Prostate gland (tissue), 2 donors: ENCODE results near the gene DYNLT2B. TPM values are rescaled to one million over a fixed set of nuclear protein-coding genes. Genes with fewer than 3 reads are reported as not detected.
"Not testable (repeated sequence)": the region's sequence is repeated elsewhere in the genome, so short reads cannot be mapped to it uniquely, and the experiment has no call there.

Experiments used
- DNase-seq: peaks from one replicate; pipeline ENCODE4 v3.0.0-alpha.2; 2019; ENCODE audit warnings: low spot score
- H3K27ac ChIP-seq, 2 donors: fragments of 200-600 bp; sonication (generic); 2 replicates each; pipeline ENCODE4 v1.5.1; 2017 to 2019
- H3K27me3 ChIP-seq: fragments of 200-600 bp; sonication (generic); replicated peaks from 2 replicates; pipeline ENCODE4 v1.5.1; 2019; ENCODE audit not compliant: insufficient read depth
- H3K36me3 ChIP-seq, 2 donors: fragments of 200-600 bp; sonication (generic); 1 replicate in 1 of 2; 2 replicates in 1 of 2; pipeline versions ENCODE4 v1.5.1 to v1.8.1; 2017 to 2019
- H3K4me1 ChIP-seq: fragments of 200-600 bp; sonication (generic); replicated peaks from 2 replicates; pipeline ENCODE4 v1.5.1; 2019
- H3K4me3 ChIP-seq, 2 donors: fragments of 200-600 bp; sonication (generic); 2 replicates each; pipeline ENCODE4 v1.5.1; 2017 to 2019
- H3K9me3 ChIP-seq: fragments of 200-600 bp; sonication (generic); 2 replicates; pipeline ENCODE4 v1.5.1; 2017
- POLR2A ChIP-seq: fragments of 450-650 bp; IDR thresholded peaks from one replicate; pipeline ENCODE4 v1.6.1; 2016; ENCODE audit warnings: antibody characterized with exemption, mild to moderate bottlenecking
- POLR2AphosphoS5 ChIP-seq: sonication (generic); formaldehyde crosslinking; IDR thresholded peaks from one replicate; pipeline ENCODE4 v1.6.1; 2017; ENCODE audit warnings: antibody characterized with exemption
- WGBS: methylation state at CpG from one replicate; pipeline ENCODE4 v1.1.5; 2018; 5-methylcytosine and 5-hydroxymethylcytosine counted together
- intact Hi-C: fragments of 100-400 bp; cut with DNase I; formaldehyde crosslinking; loops from one replicate; pipeline ENCODE4 v1.14.2; 2022
- small RNA-seq, 2 donors: library from RNA; depleted of rRNA; stranded (forward); fragments of <200 nt; gene quantifications; one replicate each; pipeline ENCODE3, GENCODE V24; 2016
- total RNA-seq, 2 donors: library from RNA; depleted of rRNA; stranded (reverse); fragments of >200 nt; gene quantifications; one replicate each; pipeline ENCODE4 v1.1.0, GENCODE V29; 2016
- TF ChIP-seq, protein P1 (sequence below), 4 experiments: fragments of 200-600 bp in 2 of 4; fragments of 450-650 bp in 2 of 4; sonication (generic) in 2 of 4; IDR thresholded peaks; 1 replicate in 3 of 4; 2 replicates in 1 of 4; pipeline ENCODE4 v1.5.1; 2016 to 2019; ENCODE audit warnings: antibody characterized with exemption in 4 of 4, mild to moderate bottlenecking in 2 of 4, moderate library complexity in 2 of 4

The DYNLT2B gene
- total RNA-seq, 2 donors from 2014 or later = 6.5 to 15.3 TPM

DNA sequence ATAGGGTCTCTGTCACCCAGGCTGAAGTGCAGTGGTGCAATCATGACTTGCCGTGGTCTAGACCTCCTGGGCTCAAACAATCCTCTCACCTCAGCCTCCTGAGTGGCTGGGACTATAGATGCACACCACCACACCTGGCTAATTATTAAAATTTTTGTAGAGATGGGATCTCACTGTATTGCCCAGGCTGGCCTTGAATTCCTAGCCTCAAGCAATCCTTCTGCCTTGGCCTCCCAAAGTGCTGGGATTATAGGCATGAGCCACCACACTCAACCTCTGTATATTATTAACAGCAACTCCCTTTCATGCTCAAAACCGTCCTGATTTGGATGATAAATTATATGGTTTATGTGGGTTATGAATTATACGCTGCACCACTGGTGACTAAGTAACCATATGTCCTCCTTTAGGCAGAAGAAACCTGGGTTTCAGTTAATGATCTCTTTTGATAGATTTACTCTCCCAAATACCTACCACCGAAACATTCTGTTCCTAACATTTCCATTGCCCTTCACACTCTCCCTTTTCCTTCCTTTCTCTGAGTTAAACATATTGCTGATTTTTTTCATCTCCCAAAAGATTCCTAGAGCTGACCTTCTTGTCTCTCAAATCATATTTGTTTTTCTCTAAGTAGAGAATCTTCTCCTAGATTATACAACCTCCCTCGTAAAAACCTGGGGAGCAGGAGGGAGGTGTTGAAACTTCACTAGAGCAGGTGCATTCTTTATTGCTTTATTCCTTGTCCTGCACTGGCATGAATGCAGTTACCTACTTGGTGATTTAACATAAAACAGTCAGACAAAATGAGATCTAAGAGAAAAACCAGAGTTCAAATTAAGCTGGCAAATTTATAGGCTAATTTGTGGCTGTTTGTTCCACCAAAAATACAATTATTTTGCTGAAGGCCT, 63.4 kb downstream of the DYNLT2B start:
- no peaks in the 10 kb centered on the region for H3K36me3 ChIP-seq
- no peak overlapping the region for H3K4me3 ChIP-seq
- no peak overlapping the region for H3K27ac ChIP-seq
- no peaks in the 10 kb centered on the region for H3K9me3 ChIP-seq
- no peak for TF ChIP-seq POLR2AphosphoS5
- no peak for TF ChIP-seq POLR2A
- TF ChIP-seq, protein P1, sequence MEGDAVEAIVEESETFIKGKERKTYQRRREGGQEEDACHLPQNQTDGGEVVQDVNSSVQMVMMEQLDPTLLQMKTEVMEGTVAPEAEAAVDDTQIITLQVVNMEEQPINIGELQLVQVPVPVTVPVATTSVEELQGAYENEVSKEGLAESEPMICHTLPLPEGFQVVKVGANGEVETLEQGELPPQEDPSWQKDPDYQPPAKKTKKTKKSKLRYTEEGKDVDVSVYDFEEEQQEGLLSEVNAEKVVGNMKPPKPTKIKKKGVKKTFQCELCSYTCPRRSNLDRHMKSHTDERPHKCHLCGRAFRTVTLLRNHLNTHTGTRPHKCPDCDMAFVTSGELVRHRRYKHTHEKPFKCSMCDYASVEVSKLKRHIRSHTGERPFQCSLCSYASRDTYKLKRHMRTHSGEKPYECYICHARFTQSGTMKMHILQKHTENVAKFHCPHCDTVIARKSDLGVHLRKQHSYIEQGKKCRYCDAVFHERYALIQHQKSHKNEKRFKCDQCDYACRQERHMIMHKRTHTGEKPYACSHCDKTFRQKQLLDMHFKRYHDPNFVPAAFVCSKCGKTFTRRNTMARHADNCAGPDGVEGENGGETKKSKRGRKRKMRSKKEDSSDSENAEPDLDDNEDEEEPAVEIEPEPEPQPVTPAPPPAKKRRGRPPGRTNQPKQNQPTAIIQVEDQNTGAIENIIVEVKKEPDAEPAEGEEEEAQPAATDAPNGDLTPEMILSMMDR (IDR thresholded peaks at IDR 0.05) = no peak
- H3K27me3 ChIP-seq = no peaks in the 10 kb centered on the region
- WGBS = 68% methylated on average over 5 of the region's 5 CpGs
- DNase-seq = no peak
- intact Hi-C loops = loop anchor here (2.0 to 5.0 kb wide), 2 partner anchors 264 to 438 kb away; no protein-coding TSS in a partner anchor
- H3K4me1 ChIP-seq = no peaks in the 10 kb centered on the region

DNA sequence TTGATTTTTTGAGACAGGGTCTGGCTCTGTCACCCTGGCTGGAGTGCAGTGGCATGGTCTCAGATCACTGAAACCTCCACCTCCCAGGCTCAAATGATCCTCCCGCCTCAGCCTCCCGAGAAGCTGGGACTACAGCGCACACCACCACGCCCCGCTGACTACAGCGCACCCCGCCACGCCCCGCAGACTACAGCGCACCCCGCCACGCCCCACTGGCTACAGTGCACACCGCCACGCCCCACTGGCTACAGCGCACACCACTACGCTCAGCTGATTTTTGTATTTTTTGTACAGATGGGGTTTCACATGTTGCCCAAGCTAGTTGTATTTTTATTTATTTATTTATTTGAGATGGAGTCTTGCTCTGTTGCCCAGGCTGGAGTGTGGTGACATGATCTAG, 66.1 kb downstream of the DYNLT2B start:
- no peak overlapping the region for H3K27ac ChIP-seq
- 97% methylated on average over 16 of the region's 16 CpGs for WGBS
- intact Hi-C loops = loop anchor here (5.0 kb wide), 1 partner anchor 440 kb away; no protein-coding TSS in a partner anchor
- H3K9me3 ChIP-seq = no peaks in the 10 kb centered on the region
- H3K4me3 ChIP-seq = no peak overlapping the region
- no peaks in the 10 kb centered on the region for H3K27me3 ChIP-seq
- no peak for DNase-seq
- TF ChIP-seq POLR2A (no peak), POLR2AphosphoS5 (no peak)
- TF ChIP-seq, protein P1 (IDR thresholded peaks at IDR 0.05) = no peak
- H3K36me3 ChIP-seq = peaks cover 0 to 5% of the 10 kb centered on the region in 2 donors
- H3K4me1 ChIP-seq = no peaks in the 10 kb centered on the region

DNA sequence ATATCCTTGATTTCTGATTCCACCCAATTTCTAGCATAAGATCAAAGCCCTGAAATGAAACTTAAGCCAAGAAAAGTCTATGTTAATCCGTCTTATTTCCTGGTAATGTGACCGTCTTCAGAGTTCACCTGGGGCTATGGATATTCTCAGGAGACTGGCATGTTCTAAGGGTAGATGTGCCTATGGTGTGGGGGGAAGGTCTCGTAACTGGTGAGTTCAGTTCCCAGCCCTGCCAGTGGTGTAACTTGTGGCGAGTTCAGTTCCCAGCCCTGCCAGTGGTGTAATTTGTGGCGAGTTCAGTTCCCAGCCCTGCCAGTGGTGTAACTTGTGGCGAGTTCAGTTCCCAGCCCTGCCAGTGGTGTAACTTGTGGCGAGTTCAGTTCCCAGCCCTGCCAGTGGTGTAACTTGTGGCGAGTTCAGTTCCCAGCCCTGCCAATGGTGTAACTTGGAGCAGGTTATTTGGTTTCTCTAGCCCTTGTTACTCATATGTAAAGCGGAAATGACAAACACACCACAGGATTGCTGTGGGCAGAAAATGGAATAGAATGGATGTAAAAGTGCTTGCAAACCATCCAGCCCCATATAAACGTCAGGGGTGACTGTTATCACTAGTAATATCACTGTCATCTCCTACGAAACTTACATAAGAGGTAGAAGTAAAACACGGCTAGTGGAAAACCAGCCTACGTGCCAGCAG, 71.3 kb downstream of the DYNLT2B start:
- Histone ChIP-seq H3K27ac (no peak overlapping the region), H3K36me3 (peaks cover 0 to 5% of the 10 kb centered on the region in 2 donors), H3K9me3 (no peaks in the 10 kb centered on the region), H3K4me1 (no peaks in the 10 kb centered on the region), H3K27me3 (no peaks in the 10 kb centered on the region), H3K4me3 (no peak overlapping the region)
- TF ChIP-seq POLR2A = no peak
- intact Hi-C loops = no loop called here
- 85% methylated on average over 12 of the region's 13 CpGs for WGBS
- DNase-seq = no peak

DNA sequence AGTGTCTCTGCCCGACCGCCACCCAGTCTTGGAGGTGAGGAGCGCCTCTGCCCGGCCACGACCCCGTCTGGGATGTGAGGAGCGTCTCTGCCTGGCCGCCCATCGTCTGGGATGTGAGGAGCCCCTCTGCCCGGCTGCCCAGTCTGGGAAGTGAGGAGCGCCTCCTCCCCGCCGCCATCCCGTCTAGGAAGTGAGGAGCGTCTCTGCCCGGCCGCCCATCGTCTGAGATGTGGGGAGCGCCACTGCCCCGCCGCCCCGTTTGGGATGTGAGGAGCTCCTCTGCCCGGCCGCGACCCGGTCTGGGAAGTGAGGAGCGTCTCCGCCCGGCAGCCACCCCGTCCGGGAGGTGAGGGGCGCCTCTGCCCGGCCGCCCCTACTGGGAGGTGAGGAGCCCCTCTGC, 73.9 kb downstream of the DYNLT2B start:
- H3K27me3 ChIP-seq, H3K4me3 ChIP-seq, intact Hi-C loops, H3K27ac ChIP-seq, H3K4me1 ChIP-seq, H3K36me3 ChIP-seq, DNase-seq, H3K9me3 ChIP-seq: not testable (repeated sequence)
- WGBS = 97% methylated on average over 34 of the region's 34 CpGs

DNA sequence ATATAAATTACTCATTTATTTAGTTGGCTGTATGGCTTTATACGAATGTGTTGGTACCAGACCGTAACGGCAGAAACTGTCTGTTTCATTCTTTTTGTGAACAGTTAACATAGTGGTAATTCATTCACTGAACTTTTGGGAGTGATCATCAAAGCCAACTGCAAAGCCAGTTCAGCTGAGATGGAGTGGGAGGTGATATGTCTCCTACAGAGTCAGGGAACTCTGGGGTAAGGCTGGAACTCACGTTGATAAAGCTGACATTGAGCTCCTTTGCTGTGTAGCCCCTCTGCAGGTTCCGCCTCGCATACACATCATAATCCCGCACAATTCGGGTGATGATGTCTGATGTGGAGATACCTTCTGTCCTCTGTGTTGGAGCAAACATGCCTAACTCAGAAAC, 76.3 kb downstream of the DYNLT2B start:
- intact Hi-C loops = no loop called here
- Histone ChIP-seq H3K4me3 (no peak overlapping the region), H3K36me3 (no peaks in the 10 kb centered on the region), H3K27ac (no peak overlapping the region), H3K9me3 (no peaks in the 10 kb centered on the region), H3K27me3 (no peaks in the 10 kb centered on the region), H3K4me1 (no peaks in the 10 kb centered on the region)
- TF ChIP-seq, protein P1 (IDR thresholded peaks at IDR 0.05) = no peak
- TF ChIP-seq POLR2AphosphoS5 (no peak), POLR2A (no peak)
- no peak for DNase-seq
- WGBS = 81% methylated on average over 8 of the region's 8 CpGs

Small RNAs within 50 kb of the gene (small RNA-seq; reads per million reads assigned to genes)
- 0 reads per million in 2 donors for gene AC069257.2
- 0 reads per million in 2 donors for gene RNU6-910P

Other genes with a start within 250 kb of the DYNLT2B start
- 10 to 100 TPM; 33.8 to 68.1 TPM for gene TFRC, start 236.2 kb downstream of the DYNLT2B start, total RNA-seq
- gene ZDHHC19, start 106.8 kb downstream of the DYNLT2B start, total RNA-seq = 1 to 10 TPM in 1 of 2 donors, not detected in 1; 3.9 TPM
- gene SLC51A, start 101.7 kb downstream of the DYNLT2B start, total RNA-seq = 10 to 100 TPM in 1 of 2 donors, under 1 TPM in 1; 0.55 to 32.1 TPM
- gene PCYT1A, start 30.5 kb downstream of the DYNLT2B start, total RNA-seq = 10 to 100 TPM; 41.8 to 78.3 TPM
- not detected for gene TM4SF19, start 20.1 kb upstream of the DYNLT2B start, total RNA-seq
- 10 to 100 TPM; 19.1 to 36.9 TPM for gene UBXN7, start 114.2 kb upstream of the DYNLT2B start, total RNA-seq
- 10 to 100 TPM; 17.1 to 30.6 TPM for gene RNF168, start 185.5 kb upstream of the DYNLT2B start, total RNA-seq
- gene SMCO1, start 197.1 kb upstream of the DYNLT2B start, total RNA-seq = not detected